ENCODE results near the gene BAD.

- TF ChIP-seq MYC (IDR thresholded peaks at IDR 0.05; ENCODE audit: low read depth, low read length) (no peak), CTCF (IDR thresholded peaks at IDR 0.05; ENCODE audit: low read depth, low read length) (peak; percentile 60), POLR2A (IDR thresholded peaks at IDR 0.05; ENCODE audit: extremely low read depth, insufficient read length) (no peak), MAX (IDR thresholded peaks at IDR 0.05; ENCODE audit: low read depth, low read length) (no peak)
Measured at GRCh38 chr11:64252003-64252872, 32.2 kb downstream of the BAD start.
